Esophagus (tissue), 2 donors: Measurements from ENCODE around the gene FPGS. TPM values are rescaled to one million over a fixed set of nuclear protein-coding genes. Genes with fewer than 3 reads are reported as not detected.

ENCODE experiments used
- H3K27ac ChIP-seq, 2 donors: one replicate each; pipeline ENCODE4 v1.5.1; 2013; ENCODE audit warnings: low read depth in 2 of 2, mild to moderate bottlenecking in 2 of 2, inconsistent platforms in 1 of 2, low read length in 1 of 2, moderate library complexity in 1 of 2
- H3K27me3 ChIP-seq, 2 donors: one replicate each; pipeline ENCODE4 v1.6.1; 2013; ENCODE audit warnings: low read length in 2 of 2, control low read depth in 1 of 2, mild to moderate bottlenecking in 1 of 2; ENCODE audit not compliant: insufficient read depth in 2 of 2, control insufficient read depth in 1 of 2
- H3K36me3 ChIP-seq, 2 donors: one replicate each; pipeline ENCODE4 v1.6.1; 2013; ENCODE audit warnings: low read length in 1 of 2; ENCODE audit not compliant: control insufficient read depth in 2 of 2, insufficient read depth in 2 of 2
- H3K4me1 ChIP-seq, 2 donors: one replicate each; pipeline ENCODE4 v1.6.1; 2013; ENCODE audit warnings: low read length in 1 of 2; ENCODE audit not compliant: control insufficient read depth in 2 of 2, insufficient read depth in 2 of 2
- H3K4me3 ChIP-seq, 2 donors: one replicate each; pipeline ENCODE4 v1.5.1; 2013; ENCODE audit warnings: low read length in 2 of 2, mild to moderate bottlenecking in 2 of 2, low read depth in 1 of 2, moderate library complexity in 1 of 2
- H3K9me3 ChIP-seq, 2 donors: one replicate each; pipeline ENCODE4 v1.6.1; 2013; ENCODE audit warnings: mild to moderate bottlenecking in 2 of 2, low read depth in 1 of 2, low read length in 1 of 2, moderate library complexity in 1 of 2; ENCODE audit not compliant: control insufficient read depth in 2 of 2, insufficient read depth in 1 of 2
- WGBS, 2 donors: extraction: QIAGEN DNeasy Blood & Tissue Kit; methylation state at CpG; one replicate each; pipeline ENCODE4 v1.1.7; 2013; 5-methylcytosine and 5-hydroxymethylcytosine counted together
- polyA plus RNA-seq, 2 donors: library from polyadenylated mRNA; stranded (reverse); fragments of 200-250 nt; gene quantifications; one replicate each; pipeline ENCODE4 v1.2.3, GENCODE V29; 2013
- donor health status: healthy with polysubstance abuse.
- donor health status: Bipolar disorder and iron deficiency.

Gene FPGS
- polyA plus RNA-seq, 2 donors, result 28.7 to 31.5 TPM

- Histone ChIP-seq H3K27ac (peak overlapping the region; percentile 35 to 55), H3K4me3 (peak overlapping the region; percentile 4 to 47), H3K4me1 (peaks cover 0 to 5% of the 10 kb centered on the region in 2 donors), H3K27me3 (no peaks in the 10 kb centered on the region), H3K36me3 (no peaks in the 10 kb centered on the region), H3K9me3 (no peaks in the 10 kb centered on the region)
- WGBS, 2 donors, result 49 to 58% methylated on average over 3 of the region's 3 CpGs
Observed at GRCh38 chr9:127770583-127770904, 32.1 kb upstream of the FPGS start.

- H3K36me3 ChIP-seq, result no peaks in the 10 kb centered on the region
- H3K9me3 ChIP-seq, result no peaks in the 10 kb centered on the region
- no peaks in the 10 kb centered on the region for H3K27me3 ChIP-seq
- H3K4me1 ChIP-seq, result peaks cover 0 to 5% of the 10 kb centered on the region in 2 donors
- peak overlapping the region; percentile 44 to 83 for H3K27ac ChIP-seq
- H3K4me3 ChIP-seq, result peak overlapping the region; percentile 47 to 55
- 2 to 3% methylated on average over 38 to 43 of the region's 43 CpGs for WGBS, 2 donors
Observed at GRCh38 chr9:127770905-127771569, 31.6 kb upstream of the FPGS start.

GRCh38 chr9:127771570-127772189 lies 31.0 kb upstream of the FPGS start:
- H3K27ac ChIP-seq, result peak overlapping the region; percentile 44 to 76
- no peaks in the 10 kb centered on the region for H3K9me3 ChIP-seq
- no peaks in the 10 kb centered on the region for H3K27me3 ChIP-seq
- WGBS, 2 donors, result 3% methylated on average over 18 to 19 of the region's 19 CpGs
- H3K4me3 ChIP-seq, result peak overlapping the region in 1 of 2 donors; percentile 55
- peaks cover 0 to 5% of the 10 kb centered on the region in 2 donors for H3K4me1 ChIP-seq
- H3K36me3 ChIP-seq, result no peaks in the 10 kb centered on the region

- H3K27me3 ChIP-seq, result no peaks in the 10 kb centered on the region
- no peaks in the 10 kb centered on the region for H3K36me3 ChIP-seq
- H3K27ac ChIP-seq, result no peak overlapping the region
- 92 to 96% methylated on average over 5 of the region's 5 CpGs for WGBS, 2 donors
- H3K4me3 ChIP-seq, result no peak overlapping the region
- H3K4me1 ChIP-seq, result peaks cover 0 to 5% of the 10 kb centered on the region in 2 donors
- H3K9me3 ChIP-seq, result no peaks in the 10 kb centered on the region
Observed at GRCh38 chr9:127772603-127773002, 30.1 kb upstream of the FPGS start.

- no peak overlapping the region for H3K27ac ChIP-seq
- H3K36me3 ChIP-seq, result no peaks in the 10 kb centered on the region
- no peaks in the 10 kb centered on the region for H3K9me3 ChIP-seq
- H3K27me3 ChIP-seq, result no peaks in the 10 kb centered on the region
- no peak overlapping the region for H3K4me3 ChIP-seq
- WGBS, 2 donors, result 90 to 93% methylated on average over 3 of the region's 3 CpGs
- peaks cover 0 to 5% of the 10 kb centered on the region in 2 donors for H3K4me1 ChIP-seq
Observed at GRCh38 chr9:127773272-127773671, 29.4 kb upstream of the FPGS start.

GRCh38 chr9:127773981-127774380 lies 28.7 kb upstream of the FPGS start:
- Histone ChIP-seq H3K27me3 (no peaks in the 10 kb centered on the region), H3K4me3 (no peak overlapping the region), H3K27ac (no peak overlapping the region), H3K36me3 (no peaks in the 10 kb centered on the region), H3K9me3 (no peaks in the 10 kb centered on the region), H3K4me1 (peaks cover 0 to 5% of the 10 kb centered on the region in 2 donors)
- 88 to 91% methylated on average over 10 of the region's 10 CpGs for WGBS, 2 donors

GRCh38 chr9:127776195-127776923 lies 26.3 kb upstream of the FPGS start:
- 66 to 69% methylated on average over 13 to 15 of the region's 15 CpGs for WGBS, 2 donors
- Histone ChIP-seq H3K27me3 (no peaks in the 10 kb centered on the region), H3K36me3 (no peaks in the 10 kb centered on the region), H3K4me3 (peak overlapping the region; percentile 12 to 20), H3K4me1 (peaks cover 0 to 4% of the 10 kb centered on the region in 2 donors), H3K27ac (no peak overlapping the region), H3K9me3 (no peaks in the 10 kb centered on the region)

GRCh38 chr9:127776924-127777289 lies 25.8 kb upstream of the FPGS start:
- Histone ChIP-seq H3K9me3 (no peaks in the 10 kb centered on the region), H3K36me3 (no peaks in the 10 kb centered on the region), H3K4me3 (peak overlapping the region; percentile 12 to 20), H3K27ac (no peak overlapping the region), H3K4me1 (peaks cover 0 to 2% of the 10 kb centered on the region in 2 donors), H3K27me3 (no peaks in the 10 kb centered on the region)
- 63 to 71% methylated on average over 5 of the region's 5 CpGs for WGBS, 2 donors

GRCh38 chr9:127777368-127777980 lies 25.2 kb upstream of the FPGS start:
- peaks cover 0 to 2% of the 10 kb centered on the region in 2 donors for H3K4me1 ChIP-seq
- no peaks in the 10 kb centered on the region for H3K9me3 ChIP-seq
- WGBS, 2 donors, result 70% methylated on average over 18 of the region's 18 CpGs
- H3K27ac ChIP-seq, result peak overlapping the region in 1 of 2 donors; percentile 22
- H3K4me3 ChIP-seq, result peak overlapping the region; percentile 20 to 25
- H3K27me3 ChIP-seq, result no peaks in the 10 kb centered on the region
- no peaks in the 10 kb centered on the region for H3K36me3 ChIP-seq
